OCI-LY1 (cell line): ENCODE data around the gene CNP.

ENCODE experiments used
- CTCF ChIP-seq: fragments of 200-600 bp; sonication (generic), shearing (Covaris generic); IDR thresholded peaks from 2 replicates; pipeline ENCODE4 v1.5.1; 2017; ENCODE audit warnings: mild to moderate bottlenecking, antibody characterized with exemption, low read length, moderate library complexity, mixed read lengths
- EZH2 ChIP-seq: fragments of 200-600 bp; sonication (generic), shearing (Covaris generic); IDR thresholded peaks from 2 replicates; pipeline ENCODE4 v1.8.0; 2017; ENCODE audit warnings: borderline replicate concordance, mixed run types, mild to moderate bottlenecking, antibody characterized with exemption, low read length, moderate library complexity, mixed read lengths

DNA sequence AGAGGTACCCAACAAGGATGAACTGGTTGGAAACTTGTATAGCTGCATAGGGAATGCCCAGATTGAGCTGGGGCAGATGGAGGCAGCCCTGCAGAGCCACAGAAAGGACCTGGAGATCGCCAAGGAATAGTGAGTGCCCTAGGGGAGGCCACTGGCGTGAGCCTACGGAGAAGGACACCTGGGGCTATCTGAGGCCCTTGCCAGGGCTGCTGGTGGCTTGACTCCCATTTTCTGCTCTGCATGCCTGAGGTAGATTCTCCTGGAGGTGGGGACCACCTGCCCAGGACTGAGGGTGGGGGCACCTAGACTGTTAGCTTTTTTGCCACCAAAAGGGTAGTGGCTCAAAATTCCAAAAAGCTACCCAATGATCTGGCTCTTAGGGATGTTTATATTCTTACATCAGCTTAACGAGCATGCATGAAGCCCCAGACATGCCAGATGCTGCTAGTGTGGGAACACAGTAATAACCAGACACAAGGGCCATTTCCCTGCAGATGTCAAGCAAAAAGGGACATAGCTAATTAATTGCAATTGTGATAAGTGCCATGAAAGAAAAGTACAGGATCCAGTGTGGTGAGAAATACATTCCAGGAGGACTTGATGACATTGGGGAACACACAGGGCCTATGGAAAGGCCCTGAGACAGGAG is 27.4 kb upstream of the CNP start:
- TF ChIP-seq CTCF (no peak), EZH2 (no peak)
